Left hindlimb (tissue), 1 donor: ENCODE measurements around the gene SHISA9.

Source experiments
- DNase-seq: peaks from one replicate; pipeline ENCODE4 v3.0.0-alpha.2; 2018

The SHISA9 gene

GRCh38 chr16:13136901-13137300 is 235.5 kb downstream of the SHISA9 start:
- no peak for DNase-seq

DNA sequence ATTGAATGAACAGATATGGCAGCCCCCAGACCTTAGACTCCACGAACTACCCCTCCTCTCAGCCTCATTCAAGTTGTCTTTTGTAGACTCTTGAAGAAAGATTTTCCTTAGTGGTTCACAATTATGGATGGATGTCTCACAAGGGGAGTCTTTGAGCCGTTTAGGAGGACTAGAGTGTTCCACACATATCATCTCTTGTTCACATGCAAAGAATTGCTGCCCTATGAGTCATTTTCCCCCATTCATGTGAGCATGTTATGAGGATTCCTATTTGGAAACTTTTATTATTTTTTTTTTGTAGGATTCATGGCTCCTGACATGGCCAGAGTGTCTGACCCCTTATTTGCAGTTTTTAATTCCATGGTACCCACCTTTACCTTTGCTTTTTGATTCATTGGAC is 237.1 kb downstream of the SHISA9 start:
- no peak for DNase-seq

- DNase-seq: no peak
Observed at GRCh38 chr16:13139661-13140241, 238.4 kb downstream of the SHISA9 start.

DNA sequence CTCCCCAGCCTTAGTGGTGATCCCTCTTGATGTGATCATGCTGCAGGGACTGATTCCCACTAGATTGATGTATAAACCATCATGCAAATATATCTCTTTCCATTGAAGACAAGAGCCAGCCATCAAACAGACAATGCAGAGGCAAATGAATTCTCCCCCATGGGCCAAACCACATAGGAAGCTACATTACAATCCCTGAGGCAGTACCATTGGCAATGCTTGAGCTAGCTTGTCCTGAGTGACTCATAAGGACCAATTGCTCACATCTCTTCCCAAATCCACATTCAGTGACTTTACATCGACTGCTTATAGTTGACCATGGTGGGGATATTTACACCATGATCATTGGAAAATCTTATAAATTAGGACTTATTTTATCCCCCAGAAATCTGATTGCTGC is 242.2 kb downstream of the SHISA9 start:
- DNase-seq: no peak

DNA sequence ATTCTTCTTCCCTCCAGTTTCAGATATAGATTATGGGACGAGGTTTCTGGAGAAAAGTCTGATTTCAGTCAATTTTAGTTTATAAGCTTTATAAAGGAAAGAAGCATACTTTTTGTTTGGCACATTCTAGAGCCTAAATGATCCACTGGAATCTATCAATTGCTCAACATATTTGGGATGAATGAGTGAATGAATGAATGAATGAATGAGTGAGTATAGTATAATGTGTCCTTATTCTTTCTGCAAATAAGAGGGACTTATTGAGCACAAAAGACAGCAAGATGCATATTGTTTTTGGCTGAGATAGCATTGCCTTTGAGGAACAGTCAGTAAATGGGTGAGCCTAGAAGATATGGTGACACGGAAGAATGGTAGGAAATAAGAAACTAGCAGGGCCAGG is 245.4 kb downstream of the SHISA9 start:
- no peak for DNase-seq

- DNase-seq: no peak
Observed at GRCh38 chr16:13148294-13148693, 246.9 kb downstream of the SHISA9 start.

DNA sequence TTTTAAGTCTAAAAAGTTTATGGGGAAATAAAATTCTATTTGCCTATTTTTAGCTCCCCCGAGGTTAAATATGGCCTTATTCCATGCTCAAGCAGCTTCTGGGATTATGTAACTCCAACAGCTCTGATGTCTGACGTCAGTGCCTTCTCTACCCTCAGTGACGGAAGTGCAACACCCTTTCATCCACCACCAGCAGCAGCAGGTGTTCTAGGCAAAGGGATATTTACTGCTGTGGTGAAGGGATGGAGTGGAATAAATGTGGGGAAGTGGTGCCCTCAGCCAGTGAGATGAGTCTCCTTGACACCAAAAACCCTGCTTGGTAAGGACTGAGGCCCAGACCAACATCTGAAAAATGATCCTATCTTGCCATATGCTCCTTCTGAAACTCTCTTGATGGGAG is 247.4 kb downstream of the SHISA9 start:
- DNase-seq: no peak

DNA sequence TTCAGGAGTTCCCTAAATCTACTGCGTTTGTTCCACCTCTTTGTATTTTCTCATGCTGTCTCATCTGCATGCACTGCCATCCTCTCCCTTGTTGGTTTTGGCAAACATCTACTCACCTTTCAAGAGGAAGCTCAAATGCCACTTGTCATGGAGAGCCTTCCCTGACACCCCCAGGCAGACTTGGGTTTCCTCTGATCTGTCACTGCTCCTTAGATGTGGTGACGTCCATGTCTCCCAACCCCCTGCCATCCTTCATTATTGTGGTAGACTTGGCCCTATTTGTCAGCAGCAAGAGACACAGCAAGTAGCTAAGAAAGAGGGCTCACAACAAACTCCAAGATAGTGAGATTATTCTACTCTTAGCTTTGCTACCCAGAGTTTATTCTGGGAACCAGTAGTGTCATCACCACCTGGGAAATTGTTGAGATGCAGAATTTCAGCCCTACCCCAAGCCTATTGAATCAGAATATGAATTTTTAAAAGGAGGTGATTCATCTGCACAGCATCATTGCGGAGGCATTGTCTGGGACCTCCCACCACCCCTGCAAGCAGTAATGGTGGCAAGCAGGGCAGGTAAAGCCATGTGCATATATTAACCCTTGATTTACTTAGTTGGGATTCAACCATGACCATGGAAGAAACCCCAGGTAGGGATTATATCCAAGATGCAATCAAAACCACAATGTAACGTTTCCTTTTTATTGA is 248.9 kb downstream of the SHISA9 start:
- DNase-seq: no peak

- no peak for DNase-seq
Observed at GRCh38 chr16:13153696-13154095, 252.3 kb downstream of the SHISA9 start.

GRCh38 chr16:13154799-13155198 is 253.4 kb downstream of the SHISA9 start:
- DNase-seq: no peak

- no peak for DNase-seq
Observed at GRCh38 chr16:13155377-13155776, 254.0 kb downstream of the SHISA9 start.

DNA sequence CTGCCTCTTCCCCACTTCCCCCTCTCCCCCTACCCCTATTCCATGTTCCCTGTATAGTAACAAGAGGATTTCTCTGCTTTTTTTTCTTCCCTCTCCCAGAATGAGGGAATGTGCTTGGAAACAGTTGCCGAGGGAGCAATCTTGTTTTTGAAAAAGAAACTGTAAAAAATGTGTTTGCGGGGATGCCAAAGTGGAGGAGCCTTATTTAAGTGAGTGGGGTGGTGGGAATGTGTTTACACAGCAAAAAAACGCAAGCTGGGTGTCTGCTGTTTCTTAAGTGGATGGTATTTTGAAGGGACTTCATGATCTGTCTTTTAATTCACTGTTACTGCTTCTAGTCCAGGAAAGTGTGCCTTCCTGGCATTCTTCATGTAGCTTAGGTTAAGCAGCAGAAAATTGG is 254.4 kb downstream of the SHISA9 start:
- no peak for DNase-seq

DNA sequence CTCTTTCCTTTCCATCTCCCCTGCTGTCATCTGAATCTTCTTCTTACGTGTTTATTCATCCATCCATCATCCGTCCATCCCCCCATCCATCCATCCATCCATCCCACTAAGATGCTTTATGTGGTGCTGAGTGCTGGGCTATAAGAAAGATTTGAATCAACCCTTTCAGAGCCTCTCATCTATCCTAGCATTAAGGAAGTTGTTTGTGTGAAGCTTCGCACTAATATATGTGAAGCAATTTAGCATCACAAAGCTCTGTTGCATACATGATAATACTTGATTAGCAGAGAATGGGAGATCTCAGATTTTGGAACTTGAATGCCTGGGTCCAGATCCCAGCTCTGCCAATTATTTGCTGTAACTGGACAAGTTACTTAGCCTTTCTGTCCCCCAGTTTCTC is 255.7 kb downstream of the SHISA9 start:
- DNase-seq: no peak

- no peak for DNase-seq
Observed at GRCh38 chr16:13158427-13158826, 257.0 kb downstream of the SHISA9 start.

DNA sequence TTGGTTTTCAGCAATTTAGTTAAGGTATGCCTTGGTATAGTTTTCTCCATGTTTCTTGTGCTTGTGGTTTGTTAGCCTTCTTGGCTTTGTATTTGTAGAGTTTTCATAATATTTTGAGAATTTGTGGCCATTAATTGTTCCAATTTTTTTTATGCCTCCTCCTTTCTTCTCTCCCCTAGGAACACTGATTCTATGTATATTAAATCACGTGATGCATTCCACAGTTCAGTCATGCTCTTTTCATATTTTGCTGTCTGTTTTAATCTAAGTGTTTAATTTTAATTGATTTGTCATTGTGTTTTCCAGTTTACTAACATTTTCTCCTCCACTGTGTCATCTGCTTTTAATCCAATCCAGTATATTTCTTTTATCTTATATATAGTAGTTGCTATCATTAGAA is 263.6 kb downstream of the SHISA9 start:
- DNase-seq: no peak

- DNase-seq: no peak
Observed at GRCh38 chr16:13168091-13168572, 266.7 kb downstream of the SHISA9 start.

- DNase-seq: no peak
Observed at GRCh38 chr16:13171313-13171712, 269.9 kb downstream of the SHISA9 start.

GRCh38 chr16:13176711-13177110 is 275.3 kb downstream of the SHISA9 start:
- DNase-seq: no peak

- DNase-seq: no peak
Observed at GRCh38 chr16:13178318-13178717, 276.9 kb downstream of the SHISA9 start.

DNA sequence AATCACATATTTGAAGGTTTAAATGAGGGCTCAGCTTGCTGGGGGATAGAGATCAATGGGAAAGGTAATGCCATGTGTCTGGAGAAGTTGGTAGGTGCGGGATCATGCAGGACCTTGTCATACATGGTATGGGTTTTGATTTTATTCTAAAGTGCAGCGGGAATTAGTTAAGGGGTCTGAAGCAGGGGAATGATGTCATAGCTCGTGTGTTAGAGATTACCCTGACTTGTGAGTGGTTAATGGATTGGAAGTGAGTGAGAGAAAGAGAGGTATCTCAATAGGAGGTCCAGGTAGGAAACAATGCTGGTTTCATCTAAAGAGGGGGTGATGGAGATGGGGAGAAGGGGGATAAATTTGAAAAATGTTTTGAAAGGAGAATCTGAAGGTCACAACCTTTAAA is 280.0 kb downstream of the SHISA9 start:
- DNase-seq: no peak

- no peak for DNase-seq
Observed at GRCh38 chr16:13186813-13187212, 285.4 kb downstream of the SHISA9 start.

- DNase-seq: no peak
Observed at GRCh38 chr16:13189250-13189649, 287.9 kb downstream of the SHISA9 start.

- DNase-seq: no peak
Observed at GRCh38 chr16:13193721-13194120, 292.3 kb downstream of the SHISA9 start.

GRCh38 chr16:13194766-13195165 is 293.4 kb downstream of the SHISA9 start:
- DNase-seq: no peak

DNA sequence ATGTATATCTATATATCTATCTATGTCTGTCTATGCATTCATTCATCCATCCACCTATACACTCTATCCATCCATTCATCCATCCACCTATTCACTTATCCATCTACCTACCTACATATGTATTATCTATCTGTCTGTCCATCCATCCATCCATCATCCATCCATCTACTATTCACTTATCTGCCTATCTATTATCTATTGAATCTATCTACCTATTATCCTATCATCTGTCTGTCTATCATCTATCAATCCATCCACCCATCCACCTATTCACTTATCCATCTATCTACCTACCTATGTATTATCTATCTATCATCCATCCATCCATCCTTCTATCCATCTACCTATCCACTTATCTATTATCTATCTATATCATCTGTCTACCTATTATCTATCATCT is 302.3 kb downstream of the SHISA9 start:
- DNase-seq: no peak
